LNCAP (cell line): ENCODE results near the gene IGSF21.
A peak's percentile ranks its signal among the peaks of the same experiment; 100 is the strongest.

Experiments
- CTCF ChIP-seq: fragments of 450-650 bp; IDR thresholded peaks from 2 replicates; pipeline ENCODE4 v1.5.1; 2017; ENCODE audit warnings: mild to moderate bottlenecking

The IGSF21 gene

GRCh38 chr1:18289597-18289996 lies 182.0 kb downstream of the IGSF21 start:
- no peak for TF ChIP-seq CTCF

GRCh38 chr1:18290740-18291412 lies 183.3 kb downstream of the IGSF21 start:
- TF ChIP-seq CTCF: no peak

GRCh38 chr1:18292531-18292930 lies 184.9 kb downstream of the IGSF21 start:
- TF ChIP-seq CTCF: no peak

GRCh38 chr1:18293291-18293690 lies 185.7 kb downstream of the IGSF21 start:
- TF ChIP-seq CTCF: no peak

- TF ChIP-seq CTCF: no peak
Observed at GRCh38 chr1:18294437-18295176, 187.0 kb downstream of the IGSF21 start.

GRCh38 chr1:18297896-18298648 lies 190.5 kb downstream of the IGSF21 start:
- TF ChIP-seq CTCF: no peak

- peak; percentile 63 for TF ChIP-seq CTCF
Observed at GRCh38 chr1:18299441-18300338, 192.1 kb downstream of the IGSF21 start.
